CD1c-positive myeloid dendritic cell (primary cell): ENCODE data around the gene RHOU.
A peak's percentile ranks its signal among the peaks of the same experiment; 100 is the strongest.
"Not testable (repeated sequence)": the region's sequence is repeated elsewhere in the genome, so short reads cannot be mapped to it uniquely, and the experiment has no call there.

ENCODE experiments used
- DNase-seq: peaks from one replicate; pipeline ENCODE4 v3.0.0-alpha.2; 2016; ENCODE audit errors: extremely low spot score

Gene RHOU

GRCh38 chr1:228734881-228735801 lies at the start of gene RHOU:
RHOU (plus strand) TSS chr1:228735479; CDS start chr1:228735743, 264 bp downstream.
- DNase-seq, result peak; percentile 94

GRCh38 chr1:228687587-228687986 lies 47.7 kb upstream of the RHOU start:
- DNase-seq, result peak; percentile 28

- DNase-seq, result no peak
Measured at GRCh38 chr1:228689255-228689654, 46.0 kb upstream of the RHOU start.

- DNase-seq, result no peak
Measured at GRCh38 chr1:228691211-228691610, 44.1 kb upstream of the RHOU start.

GRCh38 chr1:228691926-228692325 lies 43.4 kb upstream of the RHOU start:
- peak; percentile 47 for DNase-seq

GRCh38 chr1:228694447-228694846 lies 40.8 kb upstream of the RHOU start:
- not testable (repeated sequence) for DNase-seq

GRCh38 chr1:228695015-228695955 lies 40.0 kb upstream of the RHOU start:
- DNase-seq, result no peak

GRCh38 chr1:228697207-228698016 lies 37.9 kb upstream of the RHOU start:
- peak; percentile 16 for DNase-seq

- DNase-seq, result no peak
Measured at GRCh38 chr1:228698017-228698329, 37.3 kb upstream of the RHOU start.

GRCh38 chr1:228702433-228702832 lies 32.8 kb upstream of the RHOU start:
- DNase-seq, result no peak

- no peak for DNase-seq
Measured at GRCh38 chr1:228706305-228706704, 29.0 kb upstream of the RHOU start.

GRCh38 chr1:228717081-228717480 lies 18.2 kb upstream of the RHOU start:
- DNase-seq, result no peak

GRCh38 chr1:228721407-228721806 lies 13.9 kb upstream of the RHOU start:
- no peak for DNase-seq

- no peak for DNase-seq
Measured at GRCh38 chr1:228723287-228723686, 12.0 kb upstream of the RHOU start.

- no peak for DNase-seq
Measured at GRCh38 chr1:228723921-228724320, 11.4 kb upstream of the RHOU start.

- DNase-seq, result no peak
Measured at GRCh38 chr1:228725178-228725577, 10.1 kb upstream of the RHOU start.

GRCh38 chr1:228727681-228728171 lies 7.6 kb upstream of the RHOU start:
- DNase-seq, result no peak

- DNase-seq, result no peak
Measured at GRCh38 chr1:228732426-228732825, 2.9 kb upstream of the RHOU start.

GRCh38 chr1:228733576-228733975 lies 1.7 kb upstream of the RHOU start:
- no peak for DNase-seq

GRCh38 chr1:228735871-228736586 lies 750 bp downstream of the RHOU start:
- DNase-seq, result peak; percentile 39
